ENCODE data around the gene ZSWIM5. TPM values are rescaled to one million over a fixed set of nuclear protein-coding genes. Genes with fewer than 3 reads are reported as not detected.

ZSWIM5 gene
- total and polyA plus RNA-seq, 2 donors (not counting 1 experiment from before 2014, with no cell fraction given) = 0.36 to 1.7 TPM

- peak within 1 kb of the TSS; percentile 91 for H3K4me3 Mint-ChIP-seq
- H3K27me3 Mint-ChIP-seq = no peaks in the 10 kb centered on the region
- peak within 1 kb of the TSS; percentile 89 for H3K27ac Mint-ChIP-seq
- CTCF ChIA-PET = interaction anchor here (0.6 to 11.9 kb wide), 27 partner anchors 24 to 558 kb away, joined by 3 to 388 read pairs (median 6); partner anchors contain the start of genes CCDC163, EIF2B3, MMACHC and MUTYH
- H3K79me2 ChIP-seq (ENCODE audit: control insufficient read depth, insufficient read depth, low read length) = peaks cover 41% of the 10 kb centered on the region
- peak within 1 kb of the TSS; percentile 99 for H3K4me2 ChIP-seq (replicated peaks; ENCODE audit: low read depth, low read length, poor library complexity, severe bottlenecking)
- intact Hi-C loops (cut with micrococcal nuclease) = loop anchor here (1.0 to 5.0 kb wide), 11 partner anchors 26 to 380 kb away; partner anchors contain the start of genes EIF2B3, KIF2C, MUTYH and PLK3
- no peaks in the 10 kb centered on the region for H3K9me3 Mint-ChIP-seq (ENCODE audit: insufficient read depth)
- POLR2A ChIA-PET = interaction anchor here (0.6 to 4.9 kb wide), 16 partner anchors 26 to 528 kb away, joined by 3 to 59 read pairs (median 6); partner anchors contain the start of genes BEST4, EIF2B3, MUTYH and PLK3
- DNase-seq = peak; percentile 94
- 0% methylated on average over 19 of the region's 21 CpGs for WGBS (ENCODE audit: insufficient coverage)
- H2AFZ ChIP-seq (ENCODE audit: insufficient read depth, low read depth, low read length, poor library complexity, severe bottlenecking) = peak within 1 kb of the TSS; percentile 86
- peak within 1 kb of the TSS; percentile 59 to 89 (median 78) for H3K4me3 ChIP-seq (ENCODE audit: control extremely low read depth in 1 of 5, extremely low read depth in 1 of 5, insufficient read depth in 1 of 5, low read depth in 2 of 5, low read length in 4 of 5)
- peaks cover 2 to 44% of the 10 kb centered on the region in 2 experiments for H3K36me3 ChIP-seq (replicated peaks in 1 of 2; ENCODE audit: control extremely low read depth in 1 of 2, control insufficient read depth in 1 of 2, extremely low read depth in 1 of 2, insufficient read depth in 2 of 2, low read length in 1 of 2)
- peak within 1 kb of the TSS; percentile 85 for H3K9ac ChIP-seq (ENCODE audit: low read length)
- H3K27ac ChIP-seq (ENCODE audit: low read length in 2 of 2) = peak within 1 kb of the TSS; percentile 66 to 79
- no peaks in the 10 kb centered on the region for H3K9me3 ChIP-seq (ENCODE audit: control extremely low read depth in 1 of 3, control insufficient read depth in 2 of 3, insufficient read depth in 1 of 3, low read length in 2 of 3)
- peaks cover 31 to 42% of the 10 kb centered on the region in 2 donors for H3K4me1 ChIP-seq (ENCODE audit: control insufficient read depth in 2 of 2, insufficient read depth in 2 of 2, low read length in 2 of 2)
- TF ChIP-seq, protein P1, sequence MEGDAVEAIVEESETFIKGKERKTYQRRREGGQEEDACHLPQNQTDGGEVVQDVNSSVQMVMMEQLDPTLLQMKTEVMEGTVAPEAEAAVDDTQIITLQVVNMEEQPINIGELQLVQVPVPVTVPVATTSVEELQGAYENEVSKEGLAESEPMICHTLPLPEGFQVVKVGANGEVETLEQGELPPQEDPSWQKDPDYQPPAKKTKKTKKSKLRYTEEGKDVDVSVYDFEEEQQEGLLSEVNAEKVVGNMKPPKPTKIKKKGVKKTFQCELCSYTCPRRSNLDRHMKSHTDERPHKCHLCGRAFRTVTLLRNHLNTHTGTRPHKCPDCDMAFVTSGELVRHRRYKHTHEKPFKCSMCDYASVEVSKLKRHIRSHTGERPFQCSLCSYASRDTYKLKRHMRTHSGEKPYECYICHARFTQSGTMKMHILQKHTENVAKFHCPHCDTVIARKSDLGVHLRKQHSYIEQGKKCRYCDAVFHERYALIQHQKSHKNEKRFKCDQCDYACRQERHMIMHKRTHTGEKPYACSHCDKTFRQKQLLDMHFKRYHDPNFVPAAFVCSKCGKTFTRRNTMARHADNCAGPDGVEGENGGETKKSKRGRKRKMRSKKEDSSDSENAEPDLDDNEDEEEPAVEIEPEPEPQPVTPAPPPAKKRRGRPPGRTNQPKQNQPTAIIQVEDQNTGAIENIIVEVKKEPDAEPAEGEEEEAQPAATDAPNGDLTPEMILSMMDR (IDR thresholded peaks at IDR 0.05) = no peak
- no peak for TF ChIP-seq EZH2 (IDR thresholded peaks at IDR 0.05; ENCODE audit: borderline replicate concordance, insufficient read depth, low read depth, low read length, poor library complexity, severe bottlenecking)
- H3K4me1 Mint-ChIP-seq = peaks cover 43% of the 10 kb centered on the region
- peaks cover 14% of the 10 kb centered on the region for H4K20me1 ChIP-seq (ENCODE audit: control insufficient read depth, insufficient read depth, low read length, poor library complexity, severe bottlenecking)
- ATAC-seq (ENCODE audit: low read depth) = peak; percentile 83
- H3K27me3 ChIP-seq (replicated peaks in 1 of 4; ENCODE audit: control extremely low read depth in 1 of 4, control insufficient read depth in 3 of 4, insufficient read depth in 4 of 4, low read length in 3 of 4) = no peaks in the 10 kb centered on the region
Observed at GRCh38 chr1:45011837-45012638, 194.4 kb downstream of the ZSWIM5 start, which contains the start of gene UROD. UROD (plus strand) TSS chr1:45012254; CDS start chr1:45012266, 12 bp downstream.
